HG03521 (cell line): ENCODE measurements around the gene RNF220.
"Not testable (repeated sequence)": the region's sequence is repeated elsewhere in the genome, so short reads cannot be mapped to it uniquely, and the experiment has no call there.

Source experiments
- ATAC-seq: cut with Tn5 transposase; IDR thresholded peaks from one replicate; pipeline ENCODE4 v1.9.1; 2021; ENCODE audit warnings: mild to moderate bottlenecking, moderate library complexity; ENCODE audit not compliant: unreplicated experiment

Gene RNF220

GRCh38 chr1:44544960-44545359, 139.9 kb downstream of the RNF220 start:
- no peak for ATAC-seq

GRCh38 chr1:44545961-44546360, 140.9 kb downstream of the RNF220 start:
- no peak for ATAC-seq

GRCh38 chr1:44546403-44547053, 141.5 kb downstream of the RNF220 start:
- no peak for ATAC-seq

GRCh38 chr1:44547361-44547760, 142.3 kb downstream of the RNF220 start:
- ATAC-seq = no peak

GRCh38 chr1:44547837-44548236, 142.8 kb downstream of the RNF220 start:
- no peak for ATAC-seq

GRCh38 chr1:44549510-44549909, 144.5 kb downstream of the RNF220 start:
- ATAC-seq = no peak

- no peak for ATAC-seq
These were observed 148.2 kb downstream of the RNF220 start for GRCh38 chr1:44553127-44553758.

GRCh38 chr1:44553771-44554170, 148.7 kb downstream of the RNF220 start:
- ATAC-seq = no peak

GRCh38 chr1:44554706-44555105, 149.7 kb downstream of the RNF220 start:
- ATAC-seq = no peak

- ATAC-seq = no peak
These were observed 152.7 kb downstream of the RNF220 start for GRCh38 chr1:44557778-44558177.

GRCh38 chr1:44558883-44559282, 153.8 kb downstream of the RNF220 start:
- ATAC-seq = no peak

GRCh38 chr1:44559330-44559729, 154.3 kb downstream of the RNF220 start:
- ATAC-seq = no peak

- no peak for ATAC-seq
These were observed 154.9 kb downstream of the RNF220 start for GRCh38 chr1:44559913-44560312.

- ATAC-seq = not testable (repeated sequence)
These were observed 155.6 kb downstream of the RNF220 start for GRCh38 chr1:44560696-44561095.

GRCh38 chr1:44565259-44565750, 160.2 kb downstream of the RNF220 start:
- no peak for ATAC-seq

GRCh38 chr1:44565833-44566232, 160.8 kb downstream of the RNF220 start:
- no peak for ATAC-seq

GRCh38 chr1:44566281-44567046, 161.4 kb downstream of the RNF220 start:
- no peak for ATAC-seq

- no peak for ATAC-seq
These were observed 163.3 kb downstream of the RNF220 start for GRCh38 chr1:44568128-44568900.

- no peak for ATAC-seq
These were observed 164.4 kb downstream of the RNF220 start for GRCh38 chr1:44569491-44569890.

- no peak for ATAC-seq
These were observed 166.9 kb downstream of the RNF220 start for GRCh38 chr1:44571712-44572571.
